HG03060 (cell line): Measurements from ENCODE around the gene CIZ1.
"Not testable (repeated sequence)": the region's sequence is repeated elsewhere in the genome, so short reads cannot be mapped to it uniquely, and the experiment has no call there.

ENCODE experiments used
- ATAC-seq: cut with Tn5 transposase; IDR thresholded peaks from one replicate; pipeline ENCODE4 v1.9.1; 2021; ENCODE audit warnings: low read depth, moderate number of reproducible peaks; ENCODE audit not compliant: unreplicated experiment

The CIZ1 gene

GRCh38 chr9:128192601-128193371, 1.4 kb upstream of the CIZ1 start:
- no peak for ATAC-seq

GRCh38 chr9:128190516-128191405, 611 bp downstream of the CIZ1 start:
- no peak for ATAC-seq

DNA sequence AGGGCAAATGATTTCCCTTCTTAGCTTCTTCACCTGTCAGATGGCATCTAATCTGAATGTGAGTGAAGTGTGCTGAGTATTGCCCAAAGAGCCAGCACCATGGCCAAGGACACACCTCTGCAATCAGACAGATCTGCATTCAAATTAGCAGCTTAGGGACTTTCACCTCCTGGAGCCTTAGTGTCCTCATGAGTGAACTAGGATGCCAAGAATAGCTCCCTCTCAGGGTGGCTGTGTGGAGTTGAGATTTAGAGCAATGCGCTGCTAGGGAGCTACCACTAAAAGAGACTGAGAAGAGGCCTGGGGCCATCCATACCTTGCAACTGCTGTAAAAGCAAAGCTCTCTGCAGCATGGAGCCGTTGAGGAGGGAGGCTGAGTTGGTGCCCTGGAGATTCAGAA, 1.4 kb downstream of the CIZ1 start:
- no peak for ATAC-seq

DNA sequence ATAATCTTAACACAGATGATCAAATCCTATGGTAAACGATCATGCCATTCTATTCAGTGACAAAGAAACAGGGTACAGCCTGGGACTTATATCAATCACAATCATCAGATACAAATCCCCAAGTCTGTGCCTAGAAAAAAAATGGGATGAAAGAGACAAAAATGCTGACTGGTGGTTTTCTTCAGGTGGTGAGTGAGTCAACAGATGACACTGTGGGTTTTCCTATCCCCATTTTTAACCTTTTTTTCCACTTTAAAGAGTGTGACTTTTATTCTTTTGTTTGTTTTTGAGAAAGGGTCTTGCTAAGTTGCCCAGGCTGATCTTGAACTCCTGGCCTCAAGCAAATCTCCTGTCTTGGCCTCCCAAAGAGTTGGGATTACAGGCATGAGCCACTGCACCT, 3.2 kb downstream of the CIZ1 start:
- ATAC-seq = no peak

GRCh38 chr9:128187361-128187760, 4.0 kb downstream of the CIZ1 start:
- ATAC-seq = no peak

DNA sequence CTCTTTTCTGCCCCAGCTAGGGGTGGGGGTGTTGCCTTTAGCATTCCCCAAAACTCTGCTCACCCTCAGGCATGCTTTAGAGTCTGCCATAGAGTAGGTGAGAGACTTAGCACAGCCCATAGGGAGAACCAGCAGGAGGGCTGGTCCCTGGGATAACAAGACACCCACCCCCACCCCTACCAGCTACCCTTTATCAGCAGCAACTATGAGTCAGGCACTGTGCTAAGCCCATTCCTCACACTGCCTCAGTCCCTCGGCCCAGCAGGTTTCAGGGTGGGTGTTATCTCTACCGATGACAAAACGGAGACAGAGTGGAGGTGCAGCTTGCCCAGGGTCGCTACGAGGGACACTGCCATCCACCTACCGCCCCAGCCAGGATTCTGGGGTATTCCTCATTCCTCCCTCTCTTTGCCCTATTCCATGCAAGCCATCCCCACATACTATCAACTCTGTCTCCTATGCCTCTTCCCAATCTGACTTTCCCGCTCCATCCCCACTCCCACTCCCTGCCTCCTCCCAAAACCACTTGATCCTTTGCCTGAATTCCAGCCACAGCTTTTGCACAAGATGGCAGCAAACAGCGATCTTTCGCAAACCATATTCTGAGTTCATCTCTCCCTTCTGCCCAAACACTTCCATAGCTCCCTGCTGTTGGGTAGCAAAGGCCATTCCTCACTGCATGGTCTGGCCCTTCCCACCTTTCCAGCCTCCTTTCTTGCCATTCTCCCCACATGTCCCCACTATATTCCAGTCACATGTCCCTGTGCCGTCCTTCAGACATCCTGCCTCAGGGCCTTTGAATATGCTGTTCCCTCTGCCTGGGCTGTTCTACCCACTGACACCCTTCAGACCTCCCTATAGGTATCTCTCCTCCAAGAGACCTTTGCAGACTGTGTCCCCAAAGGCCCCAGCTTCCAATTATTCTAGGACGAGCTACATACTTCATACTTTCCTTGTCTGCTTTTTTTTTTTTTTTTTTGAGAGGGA, 5.1 kb downstream of the CIZ1 start:
- ATAC-seq = no peak

- ATAC-seq = no peak
Measured at GRCh38 chr9:128182893-128183588, 8.3 kb downstream of the CIZ1 start.

- ATAC-seq = not testable (repeated sequence)
Measured at GRCh38 chr9:128181480-128181879, 9.9 kb downstream of the CIZ1 start.

DNA sequence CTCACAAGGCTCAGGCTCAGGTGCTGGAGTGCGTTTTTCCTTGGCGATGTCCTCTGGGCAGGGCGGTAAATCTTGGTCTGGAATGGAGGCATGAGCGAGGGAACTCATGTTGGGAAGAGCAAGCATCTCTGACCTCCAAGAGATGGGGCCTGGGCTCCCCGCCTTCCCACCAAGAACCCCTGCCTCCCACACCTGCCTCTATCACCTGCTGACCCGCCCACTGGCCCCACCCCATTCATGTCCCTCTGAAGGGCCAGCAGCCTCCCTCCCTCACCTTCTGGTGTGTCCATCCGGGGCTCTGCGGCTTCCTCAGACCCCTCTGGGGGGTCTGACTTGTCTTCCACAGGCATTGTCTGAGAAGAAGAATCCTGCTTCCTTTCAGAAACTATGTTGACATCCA, 10.9 kb downstream of the CIZ1 start:
- ATAC-seq = no peak

GRCh38 chr9:128180001-128180400, 11.4 kb downstream of the CIZ1 start:
- no peak for ATAC-seq

- ATAC-seq = no peak
Measured at GRCh38 chr9:128178806-128179431, 12.5 kb downstream of the CIZ1 start.

GRCh38 chr9:128175726-128176125, 15.6 kb downstream of the CIZ1 start:
- ATAC-seq = no peak

GRCh38 chr9:128175102-128175563, 16.2 kb downstream of the CIZ1 start:
- no peak for ATAC-seq

DNA sequence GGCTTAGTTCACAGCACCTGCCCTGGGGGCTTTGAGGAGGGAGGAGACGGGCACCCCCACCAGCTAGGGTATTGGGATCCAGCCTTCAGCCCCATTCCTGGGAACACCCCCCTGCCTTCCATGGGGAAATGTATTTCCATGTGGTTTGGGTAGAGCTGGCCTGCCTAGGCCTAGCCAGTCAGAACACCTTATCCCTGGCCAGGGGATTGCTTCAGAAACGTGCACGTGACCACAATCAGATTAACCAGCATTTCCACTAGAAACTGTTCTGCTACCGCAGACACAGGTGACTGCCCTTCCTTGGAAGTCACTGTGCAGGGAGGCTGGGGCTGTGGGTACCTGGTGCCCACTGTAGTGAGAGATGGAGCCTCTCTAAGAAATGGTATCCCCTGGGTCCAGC, 17.3 kb downstream of the CIZ1 start:
- no peak for ATAC-seq

GRCh38 chr9:128169925-128170324, 21.4 kb downstream of the CIZ1 start:
- no peak for ATAC-seq

GRCh38 chr9:128169492-128169891, 21.9 kb downstream of the CIZ1 start:
- no peak for ATAC-seq

- no peak for ATAC-seq
Measured at GRCh38 chr9:128168731-128169308, 22.6 kb downstream of the CIZ1 start.

- ATAC-seq = no peak
Measured at GRCh38 chr9:128167209-128167608, 24.2 kb downstream of the CIZ1 start.

DNA sequence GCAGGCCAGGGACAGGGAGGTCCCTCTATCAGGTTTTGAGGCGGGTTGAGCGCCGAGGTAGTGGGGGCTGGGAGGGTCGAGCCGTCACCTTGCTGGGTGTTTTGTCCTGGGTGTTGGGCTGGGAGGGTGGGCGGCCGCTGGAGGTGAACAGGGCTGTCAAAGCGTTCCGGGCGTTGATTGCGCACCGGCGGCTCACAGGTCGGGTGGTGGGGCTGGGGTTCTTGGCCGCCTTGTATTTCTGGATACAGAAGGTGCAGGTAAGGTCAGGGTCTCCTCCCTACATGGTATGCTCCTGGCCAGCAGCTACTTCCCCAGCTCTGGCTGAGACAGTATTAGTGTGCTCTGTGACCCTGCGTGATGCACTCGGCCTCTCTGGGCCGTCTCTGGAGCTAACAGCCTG, 25.2 kb downstream of the CIZ1 start:
- no peak for ATAC-seq
